HCT116 (cell line): ENCODE data around the gene STXBP5. TPM values are rescaled to one million over a fixed set of nuclear protein-coding genes. Genes with fewer than 3 reads are reported as not detected.

Experiments used
- ATAC-seq: fragments of 200-7000 bp; cut with Tn5 transposase; 2 replicates; pipeline ENCODE4 v1.9.1; 2020; ENCODE audit warnings: mild to moderate bottlenecking, moderate library complexity
- BruUV-seq: library from RNA; stranded (reverse); fragments of 400-500 nt; replicated peaks from 2 replicates; lab custom pipeline; 2021; lab: Mats Ljungman, UMichigan
- CTCF ChIA-PET: fragments of 300-600 bp; sonication (Branson Sonifier 250); formaldehyde crosslinking; loops from one replicate; lab custom pipeline; 2021; ENCODE audit warnings: antibody characterized with exemption; lab: Charles Lee
- POLR2A ChIA-PET: fragments of 300-600, 350-600 bp; sonication (Branson Sonifier 250); formaldehyde crosslinking; loops from one replicate; lab custom pipeline; 2021; ENCODE audit warnings: antibody characterized with exemption; lab: Charles Lee
- RAD21 ChIA-PET, 2 experiments: fragments of 300-600 bp; sonication (Branson Sonifier 250); formaldehyde crosslinking; loops; one replicate each; lab custom pipeline; 2023; ENCODE audit warnings: low total read pairs in 2 of 2; ENCODE audit not compliant: uncharacterized antibody in 2 of 2, unreplicated experiment in 2 of 2, low non-redundant PET in 1 of 2; lab: Charles Lee
- DNase-seq: peaks from one replicate; pipeline ENCODE4 v3.0.0-alpha.2; 2010; ENCODE audit warnings: low read depth, low spot score
- H2AFZ ChIP-seq: fragments of 200-600 bp; shearing (Covaris generic), sonication (generic); 2 replicates; pipeline ENCODE4 v1.6.1; 2017; ENCODE audit warnings: low read depth, mixed run types, mixed read lengths, antibody characterized with exemption, low read length; ENCODE audit not compliant: poor library complexity, severe bottlenecking
- H3K27ac ChIP-seq: 2 replicates; pipeline ENCODE4 v1.5.1; 2012; ENCODE audit warnings: low read depth, low read length
- H3K27me3 ChIP-seq: fragments of 200-600 bp; sonication (generic); 2 replicates; pipeline ENCODE4 v1.6.1; 2016; ENCODE audit warnings: mixed run types, low read length, mixed read lengths; ENCODE audit not compliant: insufficient read depth
- H3K36me3 ChIP-seq, 2 experiments: fragments of 200-500 bp in 1 of 2; fragments of 200-600 bp in 1 of 2; sonication (Bioruptor generic) in 1 of 2; sonication (generic) in 1 of 2; 2 replicates each; pipeline versions ENCODE4 v1.5.1 to v1.6.1; 2014 to 2016; ENCODE audit warnings: low read length in 2 of 2, inconsistent platforms in 1 of 2, mixed read lengths in 1 of 2, mixed run types in 1 of 2; ENCODE audit not compliant: insufficient read depth in 2 of 2, control insufficient read depth in 1 of 2
- H3K4me1 ChIP-seq, 2 experiments: fragments of 200-600 bp in 1 of 2; sonication (generic) in 1 of 2; 2 replicates each; pipeline versions ENCODE4 v1.5.1 to v1.6.1; 2012 to 2017; ENCODE audit warnings: low read length in 2 of 2, inconsistent platforms in 1 of 2, mild to moderate bottlenecking in 1 of 2, mixed read lengths in 1 of 2, mixed run types in 1 of 2, moderate library complexity in 1 of 2; ENCODE audit not compliant: insufficient read depth in 2 of 2, control insufficient read depth in 1 of 2
- H3K4me2 ChIP-seq: fragments of 200-600 bp; sonication (generic); 2 replicates; pipeline ENCODE4 v1.6.1; 2017; ENCODE audit warnings: mixed run types, low read length, mixed read lengths
- H3K4me3 ChIP-seq, 2 experiments: fragments of 200-600 bp in 1 of 2; sonication (generic) in 1 of 2; replicated peaks in 1 of 2; 2 replicates each; pipeline ENCODE4 v1.5.1; 2011 to 2016; ENCODE audit warnings: low read length in 2 of 2, control low read depth in 1 of 2, low read depth in 1 of 2, mild to moderate bottlenecking in 1 of 2, mixed read lengths in 1 of 2, mixed run types in 1 of 2
- H3K79me2 ChIP-seq: fragments of 200-600 bp; sonication (generic); 2 replicates; pipeline ENCODE4 v1.6.1; 2017; ENCODE audit warnings: mild to moderate bottlenecking, mixed run types, low read length, moderate library complexity, mixed read lengths; ENCODE audit not compliant: insufficient read depth
- H3K9ac ChIP-seq: fragments of 200-600 bp; sonication (generic); 2 replicates; pipeline ENCODE4 v1.6.1; 2016; ENCODE audit warnings: low read length, mixed read lengths
- H3K9me2 ChIP-seq: fragments of 200-600 bp; sonication (generic), shearing (Covaris generic); 2 replicates; pipeline ENCODE4 v1.6.1; 2017; ENCODE audit warnings: mixed run types, mild to moderate bottlenecking, moderate library complexity; ENCODE audit not compliant: insufficient read depth
- H3K9me3 ChIP-seq, 2 experiments: fragments of 200-500 bp in 1 of 2; fragments of 200-600 bp in 1 of 2; sonication (Bioruptor generic) in 1 of 2; sonication (generic) in 1 of 2; 2 replicates each; pipeline ENCODE4 v1.6.1; 2014 to 2017; ENCODE audit warnings: low read length in 2 of 2, mixed read lengths in 2 of 2, inconsistent platforms in 1 of 2, low read depth in 1 of 2, mild to moderate bottlenecking in 1 of 2, mixed run types in 1 of 2, moderate library complexity in 1 of 2; ENCODE audit not compliant: control insufficient read depth in 1 of 2, insufficient read depth in 1 of 2
- H4K20me1 ChIP-seq: fragments of 200-600 bp; sonication (generic), shearing (Covaris generic); 2 replicates; pipeline ENCODE4 v1.6.1; 2017; ENCODE audit warnings: mixed run types, mild to moderate bottlenecking, moderate library complexity; ENCODE audit not compliant: insufficient read depth
- CBX3 ChIP-seq: IDR thresholded peaks from 2 replicates; pipeline ENCODE4 v1.6.1; 2012; ENCODE audit warnings: low read depth
- ELF1 ChIP-seq: IDR thresholded peaks from 2 replicates; pipeline ENCODE4 v1.6.1; 2012; ENCODE audit warnings: low read depth, borderline replicate concordance
- FOSL1 ChIP-seq: IDR thresholded peaks from 2 replicates; pipeline ENCODE4 v1.6.1; 2012; ENCODE audit warnings: low read depth
- POLR2A ChIP-seq: IDR thresholded peaks from 2 replicates; pipeline ENCODE4 v1.7.0; 2011; ENCODE audit warnings: borderline replicate concordance; ENCODE audit not compliant: insufficient read depth, insufficient read length; ENCODE audit errors: extremely low read depth
- POLR2AphosphoS5 ChIP-seq: IDR thresholded peaks from 2 replicates; pipeline ENCODE4 v1.6.1; 2011; ENCODE audit warnings: mild to moderate bottlenecking, low read depth, low read length, moderate library complexity
- SP1 ChIP-seq: IDR thresholded peaks from 2 replicates; pipeline ENCODE4 v1.6.1; 2012; ENCODE audit warnings: low read depth
- SRF ChIP-seq: IDR thresholded peaks from 2 replicates; pipeline ENCODE4 v1.6.1; 2012; ENCODE audit warnings: low read depth
- YY1 ChIP-seq: IDR thresholded peaks from 2 replicates; pipeline ENCODE4 v1.6.1; 2011; ENCODE audit warnings: low read length, low read depth, moderate library complexity, mild to moderate bottlenecking; ENCODE audit not compliant: insufficient replicate concordance; ENCODE audit errors: extremely low read depth
- ZFX ChIP-seq: fragments of 450-650 bp; IDR thresholded peaks from 2 replicates; pipeline ENCODE4 v1.6.1; 2017
- ZNF274 ChIP-seq: fragments of 200-500 bp; sonication (Bioruptor generic); IDR thresholded peaks from 2 replicates; pipeline ENCODE4 v1.6.1; 2014; ENCODE audit warnings: mild to moderate bottlenecking, low read depth, low read length, inconsistent platforms
- intact Hi-C: fragments of 100-400 bp; cut with micrococcal nuclease; formaldehyde crosslinking; loops from 2 replicates; pipeline ENCODE4 v1.10.0; 2022
- total RNA-seq: library from RNA; stranded (reverse); gene quantifications from one replicate; pipeline ENCODE4 v1.2.1, GENCODE V29; 2021; ENCODE audit not compliant: unreplicated experiment
- TF ChIP-seq, protein P1 (sequence below): IDR thresholded peaks from 2 replicates; pipeline ENCODE4 v1.6.1; 2012
- TF ChIP-seq, protein P2 (sequence below), 3 experiments: fragments of 200-600 bp in 1 of 3; sonication (generic) in 1 of 3; IDR thresholded peaks in 2 of 3; conservative IDR thresholded peaks in 1 of 3; 2 replicates each; pipeline ENCODE4 v1.5.1; 2012 to 2017; ENCODE audit warnings: low read depth in 2 of 3, low read length in 2 of 3, antibody characterized with exemption in 1 of 3, borderline replicate concordance in 1 of 3, control low read depth in 1 of 3, mild to moderate bottlenecking in 1 of 3, mixed read lengths in 1 of 3, mixed run types in 1 of 3, moderate library complexity in 1 of 3; ENCODE audit not compliant: insufficient read depth in 1 of 3
- TF ChIP-seq, protein P3 (sequence below): IDR thresholded peaks from 2 replicates; pipeline ENCODE4 v1.6.1; 2012

STXBP5 gene
- total RNA-seq, 1 experiment from 2014 or later, result 12.6 TPM

DNA sequence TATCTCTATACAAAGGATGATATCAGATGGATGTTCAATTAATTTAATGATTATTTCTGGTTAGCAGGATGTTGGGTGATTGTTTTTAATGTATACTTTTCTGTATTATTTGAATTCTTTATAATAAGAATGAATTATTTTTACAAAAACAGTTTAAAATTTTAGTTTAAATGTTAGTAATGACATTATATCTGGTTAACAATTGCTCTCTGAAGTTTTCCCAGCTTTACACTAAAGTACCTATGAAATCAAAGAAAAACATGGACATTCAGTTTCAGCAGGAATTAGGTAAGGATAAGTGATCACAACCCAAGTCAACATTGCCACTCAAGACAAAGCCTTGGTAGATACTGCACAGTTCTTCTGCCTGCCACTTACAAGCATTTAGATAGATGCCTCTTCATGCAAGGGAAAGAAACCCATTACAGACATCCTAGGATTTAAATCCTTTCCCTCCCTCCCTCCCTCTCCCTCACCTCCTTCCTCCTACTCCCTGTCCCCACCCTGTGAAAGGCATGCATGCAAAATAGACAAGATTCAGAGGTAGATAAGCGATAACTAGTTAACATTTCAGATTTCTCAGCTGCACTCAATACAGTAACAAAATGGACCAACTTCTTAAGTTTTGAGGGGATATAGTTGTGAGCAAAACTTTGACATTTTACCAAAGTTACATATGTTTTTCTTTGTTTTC is 143.8 kb downstream of the STXBP5 start (continued):
- TF ChIP-seq FOSL1 (no peak), POLR2AphosphoS5 (no peak), ELF1 (no peak)

DNA sequence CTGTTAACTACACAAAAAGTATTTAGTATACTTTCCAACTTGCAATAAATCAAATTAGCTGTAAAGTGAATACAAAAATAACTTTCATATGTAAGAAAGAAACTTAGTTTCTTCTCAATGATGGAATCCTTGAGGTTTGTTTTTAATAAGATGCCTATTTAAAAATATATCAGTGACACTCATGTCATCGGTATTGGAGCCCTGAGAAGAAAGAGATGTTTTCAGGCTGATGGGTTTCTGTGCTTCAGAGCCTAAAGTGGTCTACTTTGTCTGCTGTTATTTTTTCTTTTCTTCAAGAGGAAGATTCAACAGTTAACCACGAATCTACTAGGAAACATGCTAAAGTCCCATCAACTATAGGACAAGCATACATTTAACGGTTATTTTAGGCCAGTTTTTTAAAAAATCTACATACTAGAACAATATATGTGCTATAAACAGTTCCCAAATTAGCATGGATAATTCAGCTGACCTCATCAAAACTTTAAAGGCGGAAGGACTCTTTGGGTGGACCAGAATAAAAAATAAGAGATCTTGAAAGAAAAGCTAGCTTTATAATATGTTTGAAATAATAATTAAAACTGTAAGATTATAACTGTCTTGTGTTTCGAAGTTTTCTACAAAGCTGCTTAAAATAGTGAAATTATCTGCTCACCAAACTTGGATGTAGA is 157.2 kb downstream of the STXBP5 start:
- Histone ChIP-seq H3K9me3 (no peaks in the 10 kb centered on the region), H3K9me2 (no peaks in the 10 kb centered on the region), H3K36me3 (no peaks in the 10 kb centered on the region), H3K4me1 (no peaks in the 10 kb centered on the region), H4K20me1 (no peaks in the 10 kb centered on the region), H3K27ac (no peak overlapping the region), H3K4me3 (no peak overlapping the region), H3K27me3 (no peaks in the 10 kb centered on the region), H2AFZ (no peak overlapping the region), H3K4me2 (no peak overlapping the region), H3K79me2 (no peaks in the 10 kb centered on the region), H3K9ac (no peak overlapping the region)
- ChIA-PET RAD21 (no interaction called here), POLR2A (no interaction called here), CTCF (no interaction called here)
- no peak for ATAC-seq
- intact Hi-C loops, result loop anchor here (10.0 kb wide), 1 partner anchor 457 kb away; no protein-coding TSS in a partner anchor
- no TSS peak for BruUV-seq
- DNase-seq, result no peak
- TF ChIP-seq YY1 (no peak), ZFX (no peak), ZNF274 (no peak), CBX3 (no peak), SP1 (no peak), SRF (no peak), POLR2A (no peak), FOSL1 (no peak)
- TF ChIP-seq, protein P1, sequence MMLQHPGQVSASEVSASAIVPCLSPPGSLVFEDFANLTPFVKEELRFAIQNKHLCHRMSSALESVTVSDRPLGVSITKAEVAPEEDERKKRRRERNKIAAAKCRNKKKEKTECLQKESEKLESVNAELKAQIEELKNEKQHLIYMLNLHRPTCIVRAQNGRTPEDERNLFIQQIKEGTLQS, result no peak
- TF ChIP-seq, protein P2, sequence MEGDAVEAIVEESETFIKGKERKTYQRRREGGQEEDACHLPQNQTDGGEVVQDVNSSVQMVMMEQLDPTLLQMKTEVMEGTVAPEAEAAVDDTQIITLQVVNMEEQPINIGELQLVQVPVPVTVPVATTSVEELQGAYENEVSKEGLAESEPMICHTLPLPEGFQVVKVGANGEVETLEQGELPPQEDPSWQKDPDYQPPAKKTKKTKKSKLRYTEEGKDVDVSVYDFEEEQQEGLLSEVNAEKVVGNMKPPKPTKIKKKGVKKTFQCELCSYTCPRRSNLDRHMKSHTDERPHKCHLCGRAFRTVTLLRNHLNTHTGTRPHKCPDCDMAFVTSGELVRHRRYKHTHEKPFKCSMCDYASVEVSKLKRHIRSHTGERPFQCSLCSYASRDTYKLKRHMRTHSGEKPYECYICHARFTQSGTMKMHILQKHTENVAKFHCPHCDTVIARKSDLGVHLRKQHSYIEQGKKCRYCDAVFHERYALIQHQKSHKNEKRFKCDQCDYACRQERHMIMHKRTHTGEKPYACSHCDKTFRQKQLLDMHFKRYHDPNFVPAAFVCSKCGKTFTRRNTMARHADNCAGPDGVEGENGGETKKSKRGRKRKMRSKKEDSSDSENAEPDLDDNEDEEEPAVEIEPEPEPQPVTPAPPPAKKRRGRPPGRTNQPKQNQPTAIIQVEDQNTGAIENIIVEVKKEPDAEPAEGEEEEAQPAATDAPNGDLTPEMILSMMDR (IDR thresholded peaks at IDR 0.05 in 2 of 3, conservative IDR thresholded peaks at IDR 0.05 in 1 of 3; ENCODE audit: borderline replicate concordance in 1 of 3, insufficient read depth in 1 of 3, low read depth in 2 of 3, low read length in 2 of 3), result no peak
- TF ChIP-seq, protein P3, sequence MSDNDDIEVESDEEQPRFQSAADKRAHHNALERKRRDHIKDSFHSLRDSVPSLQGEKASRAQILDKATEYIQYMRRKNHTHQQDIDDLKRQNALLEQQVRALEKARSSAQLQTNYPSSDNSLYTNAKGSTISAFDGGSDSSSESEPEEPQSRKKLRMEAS, result no peak
